T-helper 2 cell treated with Interferon-gamma antibody and Interleukin-4, amounts not matched to agents 5 μg/mL and 100 μg/mL, for 36 hours (primary cell): ENCODE measurements around the gene NUDCD2.
"Not testable (repeated sequence)": the region's sequence is repeated elsewhere in the genome, so short reads cannot be mapped to it uniquely, and the experiment has no call there.

Experiments used
- DNase-seq: peaks from one replicate; pipeline ENCODE4 v3.0.0; 2021; ENCODE audit warnings: low spot score
- H3K27ac Mint-ChIP-seq: one replicate; pipeline ENCODE4 v1.8.0; 2021; ENCODE audit warnings: mild to moderate bottlenecking, mixed read lengths
- H3K27me3 Mint-ChIP-seq: one replicate; pipeline ENCODE4 v1.8.0; 2021; ENCODE audit warnings: low read depth, mixed read lengths
- H3K36me3 Mint-ChIP-seq: one replicate; pipeline ENCODE4 v1.8.0; 2021; ENCODE audit warnings: low read depth, mixed read lengths
- H3K4me1 Mint-ChIP-seq: one replicate; pipeline ENCODE4 v1.8.0; 2021; ENCODE audit warnings: low read depth, mixed read lengths
- H3K4me3 Mint-ChIP-seq: one replicate; pipeline ENCODE4 v1.8.0; 2022; ENCODE audit warnings: mild to moderate bottlenecking, moderate library complexity, mixed read lengths
- H3K9me3 Mint-ChIP-seq: one replicate; pipeline ENCODE4 v1.8.0; 2021; ENCODE audit warnings: mixed read lengths

The NUDCD2 gene

GRCh38 chr5:163434401-163434866 is 25.5 kb downstream of the NUDCD2 start:
- no peak for DNase-seq
- Mint-ChIP-seq H3K4me1 (peaks cover 14% of the 10 kb centered on the region), H3K4me3 (no peak overlapping the region), H3K9me3 (no peaks in the 10 kb centered on the region), H3K36me3 (peaks cover 10% of the 10 kb centered on the region), H3K27ac (no peak overlapping the region), H3K27me3 (peaks cover 15% of the 10 kb centered on the region)

- Mint-ChIP-seq H3K36me3 (peaks cover 4% of the 10 kb centered on the region), H3K27ac (no peak overlapping the region), H3K4me1 (peaks cover 8% of the 10 kb centered on the region), H3K4me3 (no peak overlapping the region), H3K27me3 (peaks cover 16% of the 10 kb centered on the region), H3K9me3 (no peaks in the 10 kb centered on the region)
- no peak for DNase-seq
Measured at GRCh38 chr5:163433271-163433670, 26.6 kb downstream of the NUDCD2 start.

- Mint-ChIP-seq H3K36me3 (no peaks in the 10 kb centered on the region), H3K27me3 (peaks cover 17% of the 10 kb centered on the region), H3K27ac (no peak overlapping the region), H3K4me1 (peaks cover 8% of the 10 kb centered on the region), H3K9me3 (no peaks in the 10 kb centered on the region), H3K4me3 (no peak overlapping the region)
- no peak for DNase-seq
Measured at GRCh38 chr5:163432544-163432943, 27.4 kb downstream of the NUDCD2 start.

GRCh38 chr5:163426128-163426527 is 33.8 kb downstream of the NUDCD2 start:
- H3K27me3 Mint-ChIP-seq, DNase-seq, H3K36me3 Mint-ChIP-seq, H3K4me1 Mint-ChIP-seq, H3K9me3 Mint-ChIP-seq: not testable (repeated sequence)
- H3K27ac Mint-ChIP-seq = peak overlapping the region; percentile 21
- peak overlapping the region; percentile 5 for H3K4me3 Mint-ChIP-seq

DNA sequence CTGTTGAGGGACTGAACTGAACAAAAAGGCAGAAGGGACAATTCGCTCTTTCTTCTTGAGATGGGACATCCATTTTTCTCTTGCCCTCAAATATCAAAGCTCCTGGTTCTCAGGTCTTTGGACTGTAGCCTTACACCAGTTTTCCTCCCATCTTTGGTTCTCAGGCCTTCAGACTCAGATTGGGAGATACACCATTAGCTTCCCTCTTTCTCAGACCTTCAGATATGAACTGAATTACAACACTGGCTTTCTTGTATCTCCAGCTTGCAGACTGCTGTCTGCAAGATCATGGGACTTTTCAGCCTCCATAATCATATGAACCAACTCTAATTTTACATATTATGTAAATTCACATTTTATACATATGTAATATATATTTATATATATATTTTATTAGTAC is 35.1 kb downstream of the NUDCD2 start:
- H3K4me3 Mint-ChIP-seq = no peak overlapping the region
- no peaks in the 10 kb centered on the region for H3K9me3 Mint-ChIP-seq
- DNase-seq = no peak
- H3K36me3 Mint-ChIP-seq = no peaks in the 10 kb centered on the region
- peaks cover 6% of the 10 kb centered on the region for H3K4me1 Mint-ChIP-seq
- H3K27me3 Mint-ChIP-seq = peaks cover 2% of the 10 kb centered on the region
- H3K27ac Mint-ChIP-seq = no peak overlapping the region

DNA sequence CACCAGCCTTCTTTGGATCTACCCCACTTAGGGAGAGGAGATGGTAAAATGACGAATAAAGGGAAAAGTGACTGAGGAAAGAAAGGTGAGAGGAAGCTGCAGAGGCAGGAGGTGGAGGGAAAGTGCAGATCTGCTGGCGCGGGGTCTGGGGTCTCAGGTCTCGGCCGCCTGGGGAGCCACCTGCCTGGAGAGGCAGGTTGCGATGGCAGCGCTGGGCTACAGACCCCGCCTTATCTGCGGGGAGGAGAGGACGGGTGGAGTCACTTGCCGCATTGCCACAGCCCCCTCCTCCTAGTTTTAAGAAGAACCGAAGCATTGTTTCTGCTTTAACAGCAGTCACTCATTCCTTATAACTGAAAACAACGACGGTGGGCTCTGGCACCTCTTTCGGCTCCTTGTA is 44.2 kb downstream of the NUDCD2 start:
- not testable (repeated sequence) for DNase-seq, H3K36me3 Mint-ChIP-seq, H3K4me1 Mint-ChIP-seq, H3K27ac Mint-ChIP-seq, H3K9me3 Mint-ChIP-seq, H3K4me3 Mint-ChIP-seq
- peaks cover 28% of the 10 kb centered on the region for H3K27me3 Mint-ChIP-seq

- Mint-ChIP-seq H3K4me1 (peaks cover 4% of the 10 kb centered on the region), H3K27ac (no peak overlapping the region), H3K9me3 (no peaks in the 10 kb centered on the region), H3K4me3 (no peak overlapping the region), H3K27me3 (peaks cover 19% of the 10 kb centered on the region), H3K36me3 (no peaks in the 10 kb centered on the region)
- DNase-seq = no peak
Measured at GRCh38 chr5:163410505-163410904, 49.4 kb downstream of the NUDCD2 start.

DNA sequence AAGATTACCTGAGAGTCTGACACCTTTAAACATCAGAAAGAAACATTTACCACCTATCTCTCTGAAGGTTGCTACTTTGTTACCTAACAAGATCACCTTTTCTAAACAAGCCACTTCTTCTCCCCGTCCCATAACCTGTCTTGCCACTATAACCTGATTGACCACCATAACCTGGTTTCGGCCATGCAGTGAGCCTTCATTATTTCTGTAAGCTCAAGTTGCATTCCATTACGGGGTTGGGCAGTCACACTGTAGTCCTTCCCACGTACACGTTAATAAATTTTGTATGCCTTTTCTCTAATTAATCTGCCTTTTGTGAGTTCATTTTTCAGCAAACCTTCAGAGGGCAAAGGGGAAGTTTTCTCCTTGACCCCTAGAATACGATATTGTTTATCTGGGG is 50.5 kb downstream of the NUDCD2 start:
- Mint-ChIP-seq H3K27ac (no peak overlapping the region), H3K9me3 (no peaks in the 10 kb centered on the region), H3K4me1 (peaks cover 4% of the 10 kb centered on the region), H3K36me3 (no peaks in the 10 kb centered on the region), H3K27me3 (peaks cover 10% of the 10 kb centered on the region), H3K4me3 (no peak overlapping the region)
- no peak for DNase-seq

GRCh38 chr5:163408311-163408923 is 51.5 kb downstream of the NUDCD2 start:
- no peaks in the 10 kb centered on the region for H3K9me3 Mint-ChIP-seq
- peaks cover 6% of the 10 kb centered on the region for H3K27me3 Mint-ChIP-seq
- no peak overlapping the region for H3K27ac Mint-ChIP-seq
- H3K4me3 Mint-ChIP-seq = no peak overlapping the region
- H3K4me1 Mint-ChIP-seq = peaks cover 4% of the 10 kb centered on the region
- H3K36me3 Mint-ChIP-seq = no peaks in the 10 kb centered on the region
- DNase-seq = peak; percentile 23

DNA sequence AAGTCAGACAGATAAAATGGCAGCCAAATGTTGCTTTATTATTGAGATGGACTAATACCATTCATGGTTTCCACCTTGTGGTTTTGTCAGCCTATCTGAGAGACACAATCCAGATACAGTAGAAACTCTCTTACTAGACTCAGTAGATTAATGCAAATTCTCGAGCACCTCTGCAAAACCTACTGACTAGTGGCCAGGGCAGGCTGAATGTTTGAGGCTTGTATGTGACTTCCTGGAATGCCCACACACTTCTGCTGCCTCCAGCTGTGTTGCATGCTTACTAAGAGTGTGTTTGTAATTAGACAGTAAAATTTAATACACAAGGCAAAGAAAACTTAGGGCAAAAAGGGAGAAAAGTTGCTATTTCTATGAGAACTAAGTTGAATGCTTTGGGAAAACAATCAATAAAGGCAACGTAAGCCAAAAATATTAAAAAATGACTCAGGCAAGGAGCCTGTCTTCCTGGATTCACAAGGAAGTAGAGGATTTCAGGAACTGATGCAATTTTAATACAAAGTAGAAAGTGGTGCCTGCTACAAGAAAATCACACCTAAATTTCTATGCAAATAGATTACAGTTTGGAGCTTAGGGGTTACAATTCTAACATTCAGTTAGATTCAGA is 52.8 kb downstream of the NUDCD2 start:
- Mint-ChIP-seq H3K9me3 (no peaks in the 10 kb centered on the region), H3K36me3 (no peaks in the 10 kb centered on the region), H3K4me1 (peaks cover 4% of the 10 kb centered on the region), H3K27me3 (peaks cover 5% of the 10 kb centered on the region), H3K27ac (no peak overlapping the region), H3K4me3 (no peak overlapping the region)
- DNase-seq = no peak

DNA sequence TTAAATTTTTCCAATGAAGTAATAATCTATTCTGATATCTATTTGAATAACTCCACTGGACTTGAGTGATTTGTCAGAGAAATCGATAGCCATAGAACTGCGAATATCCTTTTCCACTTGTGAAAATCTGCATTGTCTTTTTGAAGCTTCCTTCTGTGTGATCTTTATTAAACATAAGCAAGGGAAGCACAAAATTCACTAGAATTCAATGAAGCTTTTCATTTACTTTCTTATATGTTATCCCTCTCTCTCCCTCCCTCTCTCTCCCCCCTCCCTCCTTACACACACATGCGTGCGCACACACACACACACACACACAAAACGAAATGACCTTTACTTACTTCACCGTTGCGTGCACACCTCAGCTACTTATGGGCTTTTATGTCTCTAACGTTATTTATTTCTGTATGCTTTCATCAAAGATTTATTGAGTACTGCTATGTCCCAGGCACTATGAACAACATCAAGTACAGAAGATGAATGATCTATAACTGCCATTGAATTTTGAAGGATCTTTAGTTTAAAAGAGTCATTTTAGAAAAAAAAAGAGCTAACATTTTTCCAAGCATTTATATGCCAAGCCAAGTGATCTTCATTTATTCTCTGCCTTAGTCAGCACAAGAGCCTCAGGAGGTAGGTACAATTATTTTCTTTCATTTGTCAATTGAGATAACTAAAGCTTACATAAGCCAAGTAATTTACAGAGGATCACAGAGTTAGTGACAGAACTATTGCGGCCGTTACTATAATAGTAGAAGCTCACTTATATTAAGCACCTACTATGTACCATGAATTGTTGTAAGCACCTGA is 55.3 kb downstream of the NUDCD2 start:
- H3K4me1 Mint-ChIP-seq = peaks cover 4% of the 10 kb centered on the region
- H3K36me3 Mint-ChIP-seq = no peaks in the 10 kb centered on the region
- H3K27me3 Mint-ChIP-seq = peaks cover 2% of the 10 kb centered on the region
- no peak overlapping the region for H3K27ac Mint-ChIP-seq
- no peak overlapping the region for H3K4me3 Mint-ChIP-seq
- DNase-seq = no peak
- H3K9me3 Mint-ChIP-seq = no peaks in the 10 kb centered on the region

GRCh38 chr5:163402007-163402406 is 57.9 kb downstream of the NUDCD2 start:
- Mint-ChIP-seq H3K27me3 (peaks cover 6% of the 10 kb centered on the region), H3K36me3 (no peaks in the 10 kb centered on the region), H3K9me3 (no peaks in the 10 kb centered on the region), H3K4me3 (no peak overlapping the region), H3K27ac (no peak overlapping the region), H3K4me1 (no peaks in the 10 kb centered on the region)
- no peak for DNase-seq

- no peak for DNase-seq
- Mint-ChIP-seq H3K4me3 (no peak overlapping the region), H3K27ac (no peak overlapping the region), H3K9me3 (no peaks in the 10 kb centered on the region), H3K4me1 (no peaks in the 10 kb centered on the region), H3K27me3 (peaks cover 6% of the 10 kb centered on the region), H3K36me3 (no peaks in the 10 kb centered on the region)
Measured at GRCh38 chr5:163401271-163401670, 58.6 kb downstream of the NUDCD2 start.

- no peak overlapping the region for H3K27ac Mint-ChIP-seq
- no peaks in the 10 kb centered on the region for H3K9me3 Mint-ChIP-seq
- H3K27me3 Mint-ChIP-seq = peaks cover 6% of the 10 kb centered on the region
- H3K4me1 Mint-ChIP-seq = no peaks in the 10 kb centered on the region
- H3K36me3 Mint-ChIP-seq = no peaks in the 10 kb centered on the region
- no peak for DNase-seq
- H3K4me3 Mint-ChIP-seq = no peak overlapping the region
Measured at GRCh38 chr5:163399923-163400322, 60.0 kb downstream of the NUDCD2 start.
